ENCODE results near the gene SQSTM1. TPM values are rescaled to one million over a fixed set of nuclear protein-coding genes. Genes with fewer than 3 reads are reported as not detected.

The SQSTM1 gene
- total RNA-seq, 1 donor from 2014 or later: 27.6 TPM

DNA sequence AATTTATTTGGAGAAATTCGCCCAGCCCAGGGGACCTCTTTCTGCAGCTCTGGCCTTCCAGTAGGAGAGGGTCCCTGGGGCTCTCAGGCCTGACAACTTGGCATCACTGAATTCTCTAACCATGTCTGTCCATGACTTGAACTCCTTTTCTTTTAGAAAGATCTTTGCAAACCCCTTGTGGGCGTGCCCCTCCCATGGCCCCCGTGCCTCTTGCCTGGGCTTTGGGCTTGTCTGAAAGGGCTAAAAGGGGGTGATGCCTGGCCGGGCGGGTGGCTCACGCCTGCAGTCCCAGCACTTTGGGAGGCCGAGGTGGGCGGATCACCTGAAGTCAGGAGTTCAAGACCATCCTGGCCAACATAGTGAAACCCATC is 3.2 kb upstream of the SQSTM1 start:
- no peak for TF ChIP-seq CTCF (IDR thresholded peaks at IDR 0.05)
- Histone ChIP-seq H3F3A (ENCODE audit: low read depth) (peaks cover 25% of the 10 kb centered on the region), H3K4me2 (peak overlapping the region; percentile 89), H3K79me2 (ENCODE audit: low read depth) (peaks cover 14% of the 10 kb centered on the region), H2AFZ (replicated peaks) (no peak overlapping the region), H4K20me1 (ENCODE audit: low read depth) (peaks cover 24% of the 10 kb centered on the region), H3K9ac (no peak overlapping the region), H3K36me3 (no peaks in the 10 kb centered on the region), H3K4me1 (peaks cover 22% of the 10 kb centered on the region), H3K9me3 (ENCODE audit: low read depth) (no peaks in the 10 kb centered on the region), H3K4me3 (peak overlapping the region; percentile 52), H3K27ac (no peak overlapping the region), H3K27me3 (peaks cover 34% of the 10 kb centered on the region)
- no peak overlapping the region for H3K27ac Mint-ChIP-seq
- peaks cover 13% of the 10 kb centered on the region for H3K27me3 Mint-ChIP-seq (ENCODE audit: insufficient read depth, low read depth)
- peak overlapping the region; percentile 55 for H3K4me3 Mint-ChIP-seq
- peaks cover 22% of the 10 kb centered on the region for H3K36me3 Mint-ChIP-seq
- no peak for DNase-seq (ENCODE audit: low spot score)
- H3K9me3 Mint-ChIP-seq: peaks cover 4% of the 10 kb centered on the region
- peaks cover 30% of the 10 kb centered on the region for H3K4me1 Mint-ChIP-seq

GRCh38 chr5:179817890-179818745 is 2.6 kb upstream of the SQSTM1 start:
- H3K27me3 ChIP-seq: peaks cover 34% of the 10 kb centered on the region
- H3K27ac Mint-ChIP-seq: peak overlapping the region; percentile 94
- no peaks in the 10 kb centered on the region for H3K9me3 ChIP-seq (ENCODE audit: low read depth)
- H3K4me3 ChIP-seq: peak overlapping the region; percentile 27
- peaks cover 31% of the 10 kb centered on the region for H4K20me1 ChIP-seq (ENCODE audit: low read depth)
- no peak for TF ChIP-seq CTCF (IDR thresholded peaks at IDR 0.05)
- TF ChIP-seq EZH2 (IDR thresholded peaks at IDR 0.05): no peak
- TF ChIP-seq EZH2phosphoT487 (IDR thresholded peaks at IDR 0.05): no peak
- H3K36me3 ChIP-seq: no peaks in the 10 kb centered on the region
- peaks cover 36% of the 10 kb centered on the region for H3K4me1 Mint-ChIP-seq
- H3F3A ChIP-seq (ENCODE audit: low read depth): peaks cover 25% of the 10 kb centered on the region
- H3K27me3 Mint-ChIP-seq (ENCODE audit: insufficient read depth, low read depth): peaks cover 13% of the 10 kb centered on the region
- peaks cover 4% of the 10 kb centered on the region for H3K9me3 Mint-ChIP-seq
- no peak overlapping the region for H3K27ac ChIP-seq
- H3K4me3 Mint-ChIP-seq: peak overlapping the region; percentile 82
- peaks cover 21% of the 10 kb centered on the region for H3K79me2 ChIP-seq (ENCODE audit: low read depth)
- peaks cover 19% of the 10 kb centered on the region for H3K36me3 Mint-ChIP-seq
- peak overlapping the region; percentile 60 for H3K4me2 ChIP-seq
- H2AFZ ChIP-seq (replicated peaks): no peak overlapping the region
- H3K4me1 ChIP-seq: peaks cover 26% of the 10 kb centered on the region
- DNase-seq (ENCODE audit: low spot score): no peak
- no peak overlapping the region for H3K9ac ChIP-seq

GRCh38 chr5:179818746-179819295 is 1.9 kb upstream of the SQSTM1 start:
- Histone ChIP-seq H4K20me1 (ENCODE audit: low read depth) (peaks cover 31% of the 10 kb centered on the region), H3K36me3 (no peaks in the 10 kb centered on the region), H3K79me2 (ENCODE audit: low read depth) (peaks cover 21% of the 10 kb centered on the region), H3K9me3 (ENCODE audit: low read depth) (no peaks in the 10 kb centered on the region), H3K4me2 (peak overlapping the region; percentile 60), H3K4me3 (peak overlapping the region; percentile 27), H3K27ac (no peak overlapping the region), H3K27me3 (peaks cover 34% of the 10 kb centered on the region), H3K9ac (no peak overlapping the region), H2AFZ (replicated peaks) (no peak overlapping the region), H3K4me1 (peaks cover 26% of the 10 kb centered on the region), H3F3A (ENCODE audit: low read depth) (peaks cover 25% of the 10 kb centered on the region)
- no peak overlapping the region for H3K27ac Mint-ChIP-seq
- H3K27me3 Mint-ChIP-seq (ENCODE audit: insufficient read depth, low read depth): peaks cover 13% of the 10 kb centered on the region
- peaks cover 4% of the 10 kb centered on the region for H3K9me3 Mint-ChIP-seq
- peak; percentile 54 for DNase-seq (ENCODE audit: low spot score)
- peaks cover 38% of the 10 kb centered on the region for H3K4me1 Mint-ChIP-seq
- H3K36me3 Mint-ChIP-seq: peaks cover 21% of the 10 kb centered on the region
- H3K4me3 Mint-ChIP-seq: peak overlapping the region; percentile 82
- TF ChIP-seq EZH2 (IDR thresholded peaks at IDR 0.05) (no peak), EZH2phosphoT487 (IDR thresholded peaks at IDR 0.05) (no peak), CTCF (IDR thresholded peaks at IDR 0.05) (no peak)

All from neural progenitor cell (in vitro differentiated cells).